ENCODE measurements around the gene RPL7L1. TPM values are rescaled to one million over a fixed set of nuclear protein-coding genes. Genes with fewer than 3 reads are reported as not detected.

RPL7L1 gene
- total and polyA plus RNA-seq, 2 of the 13 experiments (the other 11 are each of a cell fraction or from before 2014, with no cell fraction given) = 51.6 to 179 TPM

DNA sequence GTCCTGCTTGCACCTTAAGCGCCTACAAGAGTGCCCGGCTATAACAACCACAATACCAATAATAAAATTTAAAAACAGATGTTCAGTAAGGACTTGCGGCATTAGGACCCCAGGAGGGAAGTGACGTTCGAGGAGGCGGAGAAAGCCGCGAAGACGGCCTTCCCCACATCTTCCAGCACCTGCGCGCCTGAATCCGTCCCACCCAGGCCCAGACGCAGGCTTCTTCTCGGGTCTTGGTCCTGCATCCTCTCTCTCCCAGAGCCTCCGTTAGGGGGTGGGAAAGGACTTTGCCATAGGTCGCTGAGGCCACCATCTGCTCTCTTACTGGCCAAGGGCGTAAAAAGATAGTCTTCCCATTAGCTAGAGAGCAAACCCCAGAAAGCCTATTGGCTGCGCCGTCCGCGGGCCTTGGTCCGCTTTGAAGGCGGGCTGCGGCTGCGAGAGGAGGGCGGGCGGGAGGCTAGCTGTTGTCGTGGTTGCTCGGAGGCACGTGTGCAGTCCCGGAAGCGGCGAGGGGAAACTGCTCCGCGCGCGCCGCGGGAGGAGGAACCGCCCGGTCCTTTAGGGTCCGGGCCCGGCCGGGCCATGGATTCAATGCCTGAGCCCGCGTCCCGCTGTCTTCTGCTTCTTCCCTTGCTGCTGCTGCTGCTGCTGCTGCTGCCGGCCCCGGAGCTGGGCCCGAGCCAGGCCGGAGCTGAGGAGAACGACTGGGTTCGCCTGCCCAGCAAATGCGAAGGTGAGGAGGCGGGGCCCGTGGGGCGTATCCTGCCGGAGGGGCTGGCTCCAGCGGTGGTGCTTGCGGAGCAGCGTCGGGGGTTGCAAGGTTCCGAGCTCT, 49.8 kb downstream of the RPL7L1 start, which contains the start of gene CNPY3 (continued):
- TF ChIP-seq, protein P1, sequence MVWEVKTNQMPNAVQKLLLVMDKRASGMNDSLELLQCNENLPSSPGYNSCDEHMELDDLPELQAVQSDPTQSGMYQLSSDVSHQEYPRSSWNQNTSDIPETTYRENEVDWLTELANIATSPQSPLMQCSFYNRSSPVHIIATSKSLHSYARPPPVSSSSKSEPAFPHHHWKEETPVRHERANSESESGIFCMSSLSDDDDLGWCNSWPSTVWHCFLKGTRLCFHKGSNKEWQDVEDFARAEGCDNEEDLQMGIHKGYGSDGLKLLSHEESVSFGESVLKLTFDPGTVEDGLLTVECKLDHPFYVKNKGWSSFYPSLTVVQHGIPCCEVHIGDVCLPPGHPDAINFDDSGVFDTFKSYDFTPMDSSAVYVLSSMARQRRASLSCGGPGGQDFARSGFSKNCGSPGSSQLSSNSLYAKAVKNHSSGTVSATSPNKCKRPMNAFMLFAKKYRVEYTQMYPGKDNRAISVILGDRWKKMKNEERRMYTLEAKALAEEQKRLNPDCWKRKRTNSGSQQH (CRISPR knock-in tag; IDR thresholded peaks at IDR 0.05; ENCODE audit: low read depth) = peak; percentile 85
- peak; percentile 96 for TF ChIP-seq MEF2D (CRISPR knock-in tag; IDR thresholded peaks at IDR 0.05)
- no peak for TF ChIP-seq HCFC1 (IDR thresholded peaks at IDR 0.05; ENCODE audit: low read depth, low read length)
- TF ChIP-seq ZNF724P (CRISPR knock-in tag; IDR thresholded peaks at IDR 0.05; ENCODE audit: borderline replicate concordance) = peak; percentile 99
- TF ChIP-seq GLI4 (CRISPR knock-in tag; IDR thresholded peaks at IDR 0.05; ENCODE audit: borderline replicate concordance) = peak; percentile 96; the same call in 1 of the 2 replicates
- TF ChIP-seq IRX3 (CRISPR knock-in tag; IDR thresholded peaks at IDR 0.05; ENCODE audit: borderline replicate concordance, low read depth) = peak; percentile 99
- peak; percentile 99 for TF ChIP-seq IRF9 (CRISPR knock-in tag; IDR thresholded peaks at IDR 0.05; ENCODE audit: borderline replicate concordance)
- TF ChIP-seq TBL1XR1 (IDR thresholded peaks at IDR 0.05; ENCODE audit: borderline replicate concordance, low read length, partially characterized antibody) = no peak
- TF ChIP-seq REPIN1 (CRISPR knock-in tag; IDR thresholded peaks at IDR 0.05; ENCODE audit: borderline replicate concordance, low read depth) = peak; percentile 99
- peak; percentile 43 for TF ChIP-seq BCL6 (CRISPR knock-in tag; IDR thresholded peaks at IDR 0.05)
- TF ChIP-seq SMAD3 (CRISPR knock-in tag; IDR thresholded peaks at IDR 0.05) = peak; percentile 86
- TF ChIP-seq ZNF296 (CRISPR knock-in tag; conservative IDR thresholded peaks at IDR 0.05) = 0 out of 2 replicates have a peak, but pooled peaks have one; percentile 29
- no peak for TF ChIP-seq PRDM4 (CRISPR knock-in tag; IDR thresholded peaks at IDR 0.05; ENCODE audit: borderline replicate concordance)
- no peak for TF ChIP-seq AKAP8 (CRISPR knock-in tag; IDR thresholded peaks at IDR 0.05)
- TF ChIP-seq AGO2 (optimal IDR thresholded peaks at IDR 0.05; ENCODE audit: low read depth, low read length) = peak; percentile 66
- 0 out of 2 replicates have a peak, but pooled peaks have one; percentile 23 for TF ChIP-seq PPARG (CRISPR knock-in tag; conservative IDR thresholded peaks at IDR 0.05)
- TF ChIP-seq TEAD3 (CRISPR knock-in tag; optimal IDR thresholded peaks at IDR 0.05; ENCODE audit: borderline replicate concordance) = peak; percentile 66
- TF ChIP-seq ZSCAN31 (CRISPR knock-in tag; IDR thresholded peaks at IDR 0.05; ENCODE audit: low read depth) = peak; percentile 96
- peak; percentile 87; the same call in 1 of the 2 replicates for TF ChIP-seq HNF1B (CRISPR knock-in tag; IDR thresholded peaks at IDR 0.05)
- no peak for TF ChIP-seq HMGA1 (CRISPR knock-in tag; conservative IDR thresholded peaks at IDR 0.05)
- TF ChIP-seq ZNF850 (CRISPR knock-in tag; conservative IDR thresholded peaks at IDR 0.05) = peak; percentile 76; the same call in 1 of the 2 replicates
- TF ChIP-seq SIX1 (CRISPR knock-in tag; IDR thresholded peaks at IDR 0.05; ENCODE audit: borderline replicate concordance) = no peak
- TF ChIP-seq SCMH1 (CRISPR knock-in tag; IDR thresholded peaks at IDR 0.05; ENCODE audit: borderline replicate concordance) = no peak
